OCI-LY1 (cell line): Measurements from ENCODE around the gene ITPKC.

Experiments used
- H2AFZ ChIP-seq: fragments of 200-600 bp; sonication (generic), shearing (Covaris generic); 2 replicates; pipeline ENCODE4 v1.6.0; 2014; ENCODE audit warnings: antibody characterized with exemption, mild to moderate bottlenecking, low read length
- H3F3A ChIP-seq: fragments of 200-600 bp; sonication (generic), shearing (Covaris generic); 2 replicates; pipeline ENCODE4 v1.6.0; 2014; ENCODE audit warnings: mild to moderate bottlenecking, antibody characterized with exemption, low read length, moderate library complexity; ENCODE audit not compliant: insufficient read depth
- H3K27ac ChIP-seq: fragments of 200-600 bp; sonication (generic); 2 replicates; pipeline ENCODE4 v1.5.1; 2014; ENCODE audit warnings: low read length, mixed run types, mild to moderate bottlenecking, low read depth; ENCODE audit not compliant: poor library complexity, severe bottlenecking
- H3K27me3 ChIP-seq: fragments of 200-600 bp; sonication (generic); 2 replicates; pipeline ENCODE4 v1.6.0; 2014; ENCODE audit warnings: antibody characterized with exemption, mild to moderate bottlenecking, low read length, moderate library complexity; ENCODE audit not compliant: insufficient read depth
- H3K36me3 ChIP-seq: fragments of 200-600 bp; sonication (generic); 2 replicates; pipeline ENCODE4 v1.6.1; 2014; ENCODE audit warnings: mild to moderate bottlenecking, antibody characterized with exemption, low read length, moderate library complexity, mixed read lengths; ENCODE audit not compliant: insufficient read depth
- H3K4me1 ChIP-seq: fragments of 200-600 bp; sonication (generic); 2 replicates; pipeline ENCODE4 v1.5.1; 2014; ENCODE audit warnings: mild to moderate bottlenecking, low read length, moderate library complexity; ENCODE audit not compliant: insufficient read depth, severe bottlenecking
- H3K4me2 ChIP-seq: fragments of 200-600 bp; sonication (generic), shearing (Covaris generic); 2 replicates; pipeline ENCODE4 v1.6.1; 2014; ENCODE audit warnings: low read length
- H3K4me3 ChIP-seq: fragments of 200-600 bp; sonication (generic); 2 replicates; pipeline ENCODE4 v1.5.1; 2014; ENCODE audit warnings: low read length, low read depth, mild to moderate bottlenecking, mixed read lengths; ENCODE audit not compliant: poor library complexity, severe bottlenecking
- H3K79me2 ChIP-seq: fragments of 200-600 bp; shearing (Covaris generic); 2 replicates; pipeline ENCODE4 v1.6.1; 2016; ENCODE audit warnings: mixed run types, low read length, mixed read lengths; ENCODE audit not compliant: insufficient read depth
- H3K9ac ChIP-seq: fragments of 200-600 bp; sonication (generic), shearing (Covaris generic); 2 replicates; pipeline ENCODE4 v1.6.1; 2014; ENCODE audit warnings: mild to moderate bottlenecking, low read length, mixed read lengths
- H3K9me2 ChIP-seq: fragments of 200-600 bp; sonication (generic), shearing (Covaris generic); 2 replicates; pipeline ENCODE4 v1.6.1; 2014; ENCODE audit warnings: low read depth, mild to moderate bottlenecking, low read length, mixed read lengths
- H3K9me3 ChIP-seq: fragments of 200-600 bp; shearing (Covaris generic); 2 replicates; pipeline ENCODE4 v1.6.1; 2014; ENCODE audit warnings: low read length, mixed read lengths
- H4K20me1 ChIP-seq: fragments of 200-600 bp; sonication (generic), shearing (Covaris generic); 2 replicates; pipeline ENCODE4 v1.6.0; 2016; ENCODE audit warnings: mild to moderate bottlenecking, low read length; ENCODE audit not compliant: insufficient read depth
- EZH2 ChIP-seq: fragments of 200-600 bp; sonication (generic), shearing (Covaris generic); IDR thresholded peaks from 2 replicates; pipeline ENCODE4 v1.8.0; 2017; ENCODE audit warnings: borderline replicate concordance, mixed run types, mild to moderate bottlenecking, antibody characterized with exemption, low read length, moderate library complexity, mixed read lengths
- TF ChIP-seq, protein P1 (sequence below): fragments of 200-600 bp; sonication (generic), shearing (Covaris generic); IDR thresholded peaks from 2 replicates; pipeline ENCODE4 v1.5.1; 2017; ENCODE audit warnings: mild to moderate bottlenecking, antibody characterized with exemption, low read length, moderate library complexity, mixed read lengths

Gene ITPKC

DNA sequence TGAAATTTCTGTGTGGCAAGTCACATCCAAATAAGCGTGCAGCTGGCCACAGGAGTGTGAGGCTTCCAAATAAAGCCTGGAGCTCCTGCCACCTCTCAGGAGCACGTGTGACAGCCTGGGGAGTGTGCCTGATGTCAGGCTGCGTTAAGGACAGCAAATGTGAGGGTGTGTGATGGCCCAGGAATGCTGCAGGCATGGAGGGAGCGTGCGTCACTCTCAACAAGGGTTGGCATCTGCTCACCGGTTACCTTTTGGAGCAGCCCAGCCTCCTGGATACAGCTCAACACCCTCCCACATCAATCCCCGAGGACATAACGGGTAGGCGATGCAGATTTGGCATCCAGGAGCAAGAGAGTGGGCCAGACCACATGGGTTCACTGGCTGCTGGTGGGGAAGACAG is 45.5 kb upstream of the ITPKC start:
- Histone ChIP-seq H3K36me3 (peaks cover 72% of the 10 kb centered on the region), H4K20me1 (no peaks in the 10 kb centered on the region), H3K79me2 (no peaks in the 10 kb centered on the region)

DNA sequence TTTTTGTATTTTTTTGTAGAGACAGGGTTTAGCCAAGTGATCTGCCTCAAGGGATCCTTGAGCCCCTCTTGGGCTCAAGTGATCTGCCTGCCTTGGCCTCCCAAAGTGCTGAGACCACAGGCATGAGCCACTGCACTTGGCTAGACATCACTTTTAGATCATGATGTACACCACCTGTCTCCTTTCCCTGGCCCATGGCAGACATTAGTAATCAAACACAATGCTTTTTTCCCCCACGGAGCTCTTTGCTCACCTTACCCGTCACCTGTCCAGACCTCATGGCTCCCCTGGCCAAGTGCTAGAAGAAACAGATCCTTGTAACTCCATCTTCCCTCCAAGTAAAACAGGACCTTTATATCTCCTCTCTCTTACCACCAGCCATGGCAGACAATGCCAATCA is 44.9 kb upstream of the ITPKC start:
- no peak overlapping the region for H3K9ac ChIP-seq
- no peak overlapping the region for H2AFZ ChIP-seq
- no peak overlapping the region for H3K4me3 ChIP-seq
- no peaks in the 10 kb centered on the region for H3K79me2 ChIP-seq
- peaks cover 76% of the 10 kb centered on the region for H3K36me3 ChIP-seq
- H3K27me3 ChIP-seq = no peaks in the 10 kb centered on the region
- no peaks in the 10 kb centered on the region for H4K20me1 ChIP-seq
- H3K9me2 ChIP-seq = no peaks in the 10 kb centered on the region
- peaks cover 7% of the 10 kb centered on the region; the same call in 1 of the 2 replicates for H3K9me3 ChIP-seq
- H3F3A ChIP-seq = no peaks in the 10 kb centered on the region
- no peak overlapping the region for H3K4me2 ChIP-seq
- no peaks in the 10 kb centered on the region for H3K4me1 ChIP-seq
- TF ChIP-seq, protein P1, sequence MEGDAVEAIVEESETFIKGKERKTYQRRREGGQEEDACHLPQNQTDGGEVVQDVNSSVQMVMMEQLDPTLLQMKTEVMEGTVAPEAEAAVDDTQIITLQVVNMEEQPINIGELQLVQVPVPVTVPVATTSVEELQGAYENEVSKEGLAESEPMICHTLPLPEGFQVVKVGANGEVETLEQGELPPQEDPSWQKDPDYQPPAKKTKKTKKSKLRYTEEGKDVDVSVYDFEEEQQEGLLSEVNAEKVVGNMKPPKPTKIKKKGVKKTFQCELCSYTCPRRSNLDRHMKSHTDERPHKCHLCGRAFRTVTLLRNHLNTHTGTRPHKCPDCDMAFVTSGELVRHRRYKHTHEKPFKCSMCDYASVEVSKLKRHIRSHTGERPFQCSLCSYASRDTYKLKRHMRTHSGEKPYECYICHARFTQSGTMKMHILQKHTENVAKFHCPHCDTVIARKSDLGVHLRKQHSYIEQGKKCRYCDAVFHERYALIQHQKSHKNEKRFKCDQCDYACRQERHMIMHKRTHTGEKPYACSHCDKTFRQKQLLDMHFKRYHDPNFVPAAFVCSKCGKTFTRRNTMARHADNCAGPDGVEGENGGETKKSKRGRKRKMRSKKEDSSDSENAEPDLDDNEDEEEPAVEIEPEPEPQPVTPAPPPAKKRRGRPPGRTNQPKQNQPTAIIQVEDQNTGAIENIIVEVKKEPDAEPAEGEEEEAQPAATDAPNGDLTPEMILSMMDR = no peak
- TF ChIP-seq EZH2 = no peak
- no peak overlapping the region for H3K27ac ChIP-seq

More for the DNA sequence above, 45.5 kb upstream of the ITPKC start:
- H3K4me2 ChIP-seq = no peak overlapping the region
- no peaks in the 10 kb centered on the region for H3F3A ChIP-seq
- no peak for TF ChIP-seq EZH2
- TF ChIP-seq, protein P1 = no peak
- no peak overlapping the region for H3K27ac ChIP-seq
- H3K4me3 ChIP-seq = no peak overlapping the region
- no peak overlapping the region for H2AFZ ChIP-seq
- H3K27me3 ChIP-seq = no peaks in the 10 kb centered on the region
- no peak overlapping the region for H3K9ac ChIP-seq
- peaks cover 7% of the 10 kb centered on the region; the same call in 1 of the 2 replicates for H3K9me3 ChIP-seq
- H3K4me1 ChIP-seq = no peaks in the 10 kb centered on the region
- no peaks in the 10 kb centered on the region for H3K9me2 ChIP-seq

GRCh38 chr19:40672573-40673299 is 44.2 kb upstream of the ITPKC start:
- H2AFZ ChIP-seq = no peak overlapping the region
- no peaks in the 10 kb centered on the region for H3K9me2 ChIP-seq
- H3K4me2 ChIP-seq = no peak overlapping the region
- no peaks in the 10 kb centered on the region for H4K20me1 ChIP-seq
- no peaks in the 10 kb centered on the region for H3K4me1 ChIP-seq
- peaks cover 83% of the 10 kb centered on the region for H3K36me3 ChIP-seq
- no peaks in the 10 kb centered on the region for H3K27me3 ChIP-seq
- H3F3A ChIP-seq = no peaks in the 10 kb centered on the region
- no peak overlapping the region for H3K27ac ChIP-seq
- H3K4me3 ChIP-seq = no peak overlapping the region
- TF ChIP-seq EZH2 = no peak
- TF ChIP-seq, protein P1 = no peak
- peaks cover 7% of the 10 kb centered on the region; the same call in 1 of the 2 replicates for H3K9me3 ChIP-seq
- H3K79me2 ChIP-seq = no peaks in the 10 kb centered on the region
- no peak overlapping the region for H3K9ac ChIP-seq
